SKM-1 (cell line): ENCODE results near the gene LAYN.

Experiments used
- DNase-seq: peaks from one replicate; lab custom pipeline; 2025; ENCODE audit not compliant: unreplicated experiment; lab: John Stamatoyannopoulos, UW

Gene LAYN

GRCh38 chr11:111540114-111540936, at the start of gene LAYN:
Gene LAYN (plus strand): TSS chr11:111540720. CDS start chr11:111540844, 124 bp downstream.
- no peak for DNase-seq

DNA sequence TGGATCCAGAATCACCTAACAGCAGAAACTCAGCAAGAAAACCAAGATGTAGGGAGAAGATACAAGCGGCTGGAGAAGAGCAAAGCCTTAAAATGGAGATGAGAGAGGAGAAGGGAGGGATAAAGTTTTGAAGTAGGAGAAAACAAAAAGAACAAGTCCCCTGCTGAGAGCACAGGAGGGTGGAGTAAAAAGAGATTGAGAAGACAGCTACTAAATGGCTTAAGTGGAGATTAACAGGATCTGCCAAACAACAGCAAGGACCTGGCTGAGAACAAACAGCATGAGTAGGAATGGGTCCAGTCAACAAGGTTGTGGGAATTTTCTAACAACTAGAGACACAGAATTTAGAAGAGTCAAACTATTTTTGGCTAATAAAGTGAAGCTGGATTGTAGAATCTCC, 46.5 kb upstream of the LAYN start:
- no peak for DNase-seq

GRCh38 chr11:111499483-111499882, 41.0 kb upstream of the LAYN start:
- DNase-seq, result no peak

DNA sequence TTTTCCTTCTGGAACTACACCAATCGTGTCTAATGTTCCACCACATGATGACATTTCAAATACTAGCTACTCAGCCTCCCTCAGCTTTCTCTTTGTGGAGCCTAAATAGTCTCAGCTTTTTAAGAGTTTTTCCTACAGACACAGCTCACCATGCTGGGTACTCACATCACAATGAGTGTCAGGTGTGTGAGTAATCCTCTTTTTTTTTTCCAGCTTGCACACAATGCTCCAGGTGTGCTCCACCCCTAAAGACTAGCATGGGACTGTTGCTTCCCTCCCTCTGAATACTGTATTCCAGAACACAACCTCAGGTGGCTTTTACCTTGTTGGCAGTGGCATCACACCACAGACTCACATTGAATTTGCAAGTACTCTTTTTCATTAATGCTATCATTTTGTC, 40.0 kb upstream of the LAYN start:
- no peak for DNase-seq

- DNase-seq, result no peak
Measured at GRCh38 chr11:111502611-111503010, 37.9 kb upstream of the LAYN start.

DNA sequence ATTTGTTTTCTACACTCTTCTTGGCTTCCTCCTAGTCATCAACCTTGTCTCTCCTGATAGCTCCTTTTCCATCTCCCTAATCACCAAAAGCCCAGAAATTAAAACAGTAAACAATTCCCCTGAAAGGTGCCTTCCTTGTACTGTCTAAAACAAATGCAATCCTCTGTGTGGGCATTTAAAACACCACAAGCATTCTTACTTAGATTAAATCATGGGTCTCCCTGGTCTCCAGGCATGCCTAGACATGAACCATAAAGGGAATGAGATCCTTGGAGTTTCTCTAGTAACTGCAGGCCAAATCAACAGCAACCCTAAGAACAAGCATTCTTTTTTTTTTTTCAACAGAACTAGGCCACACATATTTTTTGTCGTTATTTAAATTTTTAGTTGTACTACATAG, 30.2 kb upstream of the LAYN start:
- DNase-seq, result no peak

- DNase-seq, result no peak
Measured at GRCh38 chr11:111512296-111513239, 28.0 kb upstream of the LAYN start, which contains the start of gene BTG4. Gene BTG4 (minus strand): TSS chr11:111512386. CDS start chr11:111498776, 13,610 bp downstream.

- DNase-seq, result no peak
Measured at GRCh38 chr11:111513240-111513605, 27.3 kb upstream of the LAYN start.

GRCh38 chr11:111514216-111515031, 26.1 kb upstream of the LAYN start, which contains the start of gene HOATZ:
Gene HOATZ (plus strand): TSS chr11:111514778. CDS start chr11:111514785, 7 bp downstream.
- DNase-seq, result no peak

- no peak for DNase-seq
Measured at GRCh38 chr11:111515591-111515990, 24.9 kb upstream of the LAYN start.

GRCh38 chr11:111518668-111519067, 21.9 kb upstream of the LAYN start:
- DNase-seq, result no peak

- no peak for DNase-seq
Measured at GRCh38 chr11:111520560-111520959, 20.0 kb upstream of the LAYN start.

DNA sequence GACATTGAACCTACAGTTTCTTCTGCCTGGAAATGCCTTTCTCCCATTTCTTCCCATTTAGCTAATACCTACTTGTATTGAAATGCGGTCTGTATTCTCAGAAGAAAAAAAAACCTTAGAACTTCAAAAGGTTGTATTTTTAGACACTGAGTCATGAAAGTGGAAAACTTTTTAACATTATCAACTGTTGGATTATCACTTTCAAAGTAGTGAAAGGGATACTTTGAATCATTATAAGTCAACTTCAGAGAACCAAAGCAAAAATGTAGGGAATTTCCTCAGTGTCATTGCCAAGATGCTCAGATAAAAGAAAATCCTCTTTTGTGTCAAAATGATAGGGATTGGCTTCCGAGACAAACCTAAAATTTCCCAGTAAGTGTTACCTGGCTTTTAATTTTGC, 19.4 kb upstream of the LAYN start:
- no peak for DNase-seq

- no peak for DNase-seq
Measured at GRCh38 chr11:111522426-111522825, 18.1 kb upstream of the LAYN start.

GRCh38 chr11:111523343-111523742, 17.2 kb upstream of the LAYN start:
- DNase-seq, result no peak

- DNase-seq, result no peak
Measured at GRCh38 chr11:111524056-111524455, 16.5 kb upstream of the LAYN start.

DNA sequence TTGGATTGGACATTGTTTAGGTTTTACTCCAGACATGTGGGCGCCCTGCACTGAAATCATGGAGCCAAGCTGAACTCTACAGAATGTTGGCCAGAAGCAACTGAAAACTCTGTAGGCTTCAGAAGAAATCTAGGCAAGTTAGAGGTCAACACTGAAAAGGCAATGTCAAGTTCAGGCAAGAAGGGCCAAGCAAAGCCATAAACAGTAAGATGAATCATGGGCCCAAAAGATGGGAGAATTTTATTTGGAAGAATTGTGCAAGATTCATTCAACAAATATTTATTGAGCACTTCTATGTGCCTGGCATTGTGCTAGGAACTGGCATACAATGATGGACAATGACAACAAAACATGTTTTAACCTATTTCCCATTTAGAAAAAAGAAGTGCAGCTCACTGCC, 15.1 kb upstream of the LAYN start:
- no peak for DNase-seq

GRCh38 chr11:111526501-111526900, 14.0 kb upstream of the LAYN start:
- DNase-seq, result no peak

GRCh38 chr11:111527279-111527678, 13.2 kb upstream of the LAYN start:
- DNase-seq, result no peak

- no peak for DNase-seq
Measured at GRCh38 chr11:111528557-111528956, 12.0 kb upstream of the LAYN start.

GRCh38 chr11:111530091-111530490, 10.4 kb upstream of the LAYN start:
- no peak for DNase-seq
